ENCODE results near the gene SCARF2.

DNA sequence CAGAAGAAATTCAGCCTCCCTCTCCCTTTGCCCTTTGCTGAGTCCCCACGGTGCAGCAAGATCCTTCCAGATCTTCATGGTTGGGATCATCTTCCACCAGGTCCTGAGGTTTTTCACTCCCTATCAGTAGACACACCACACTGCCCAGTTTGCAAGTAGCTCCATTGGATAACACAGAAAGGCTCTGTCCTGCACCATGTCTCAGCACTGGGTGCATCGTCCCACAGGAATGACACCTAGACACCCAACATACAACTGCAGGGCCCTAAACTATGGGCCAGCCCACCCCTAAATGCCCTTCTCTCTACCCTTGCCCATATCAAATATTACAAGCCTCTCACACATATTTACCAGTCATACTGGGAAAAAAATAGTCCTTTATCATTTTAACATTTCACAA, 48.6 kb upstream of the SCARF2 start:
- TF ChIP-seq EZH2 (conservative IDR thresholded peaks at IDR 0.05; ENCODE audit: low read depth, low read length) = no peak
- no peak for TF ChIP-seq POLR2A (IDR thresholded peaks at IDR 0.05; ENCODE audit: insufficient read depth in 1 of 2, low read depth in 2 of 2, low read length in 2 of 2)
- no peak for TF ChIP-seq IRF2 (CRISPR knock-in tag; IDR thresholded peaks at IDR 0.05)
- TF ChIP-seq, protein P1, sequence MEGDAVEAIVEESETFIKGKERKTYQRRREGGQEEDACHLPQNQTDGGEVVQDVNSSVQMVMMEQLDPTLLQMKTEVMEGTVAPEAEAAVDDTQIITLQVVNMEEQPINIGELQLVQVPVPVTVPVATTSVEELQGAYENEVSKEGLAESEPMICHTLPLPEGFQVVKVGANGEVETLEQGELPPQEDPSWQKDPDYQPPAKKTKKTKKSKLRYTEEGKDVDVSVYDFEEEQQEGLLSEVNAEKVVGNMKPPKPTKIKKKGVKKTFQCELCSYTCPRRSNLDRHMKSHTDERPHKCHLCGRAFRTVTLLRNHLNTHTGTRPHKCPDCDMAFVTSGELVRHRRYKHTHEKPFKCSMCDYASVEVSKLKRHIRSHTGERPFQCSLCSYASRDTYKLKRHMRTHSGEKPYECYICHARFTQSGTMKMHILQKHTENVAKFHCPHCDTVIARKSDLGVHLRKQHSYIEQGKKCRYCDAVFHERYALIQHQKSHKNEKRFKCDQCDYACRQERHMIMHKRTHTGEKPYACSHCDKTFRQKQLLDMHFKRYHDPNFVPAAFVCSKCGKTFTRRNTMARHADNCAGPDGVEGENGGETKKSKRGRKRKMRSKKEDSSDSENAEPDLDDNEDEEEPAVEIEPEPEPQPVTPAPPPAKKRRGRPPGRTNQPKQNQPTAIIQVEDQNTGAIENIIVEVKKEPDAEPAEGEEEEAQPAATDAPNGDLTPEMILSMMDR (CRISPR knock-in tag; IDR thresholded peaks at IDR 0.05) = no peak
- TF ChIP-seq FOXP1 (IDR thresholded peaks at IDR 0.05) = no peak
- TF ChIP-seq FOXP1 (CRISPR knock-in tag; IDR thresholded peaks at IDR 0.05) = no peak
- TF ChIP-seq SUZ12 (IDR thresholded peaks at IDR 0.05; ENCODE audit: low read depth, low read length) = no peak

Data from HepG2 (cell line).